Transverse colon (tissue), 3 donors: ENCODE results near the gene BEND3.

Experiments
- CTCF ChIP-seq, 5 experiments: fragments of 200-600 bp in 3 of 5; fragments of 450-650 bp in 2 of 5; sonication (generic) in 3 of 5; IDR thresholded peaks; 1 replicate in 2 of 5; 2 replicates in 3 of 5; pipeline ENCODE4 v1.5.1; 2016 to 2017; ENCODE audit warnings: antibody characterized with exemption in 5 of 5, inconsistent platforms in 3 of 5, mild to moderate bottlenecking in 2 of 5, moderate library complexity in 1 of 5
- POLR2A ChIP-seq: fragments of 450-650 bp; IDR thresholded peaks from one replicate; pipeline ENCODE4 v1.6.1; 2016; ENCODE audit warnings: antibody characterized with exemption, mild to moderate bottlenecking, moderate library complexity

DNA sequence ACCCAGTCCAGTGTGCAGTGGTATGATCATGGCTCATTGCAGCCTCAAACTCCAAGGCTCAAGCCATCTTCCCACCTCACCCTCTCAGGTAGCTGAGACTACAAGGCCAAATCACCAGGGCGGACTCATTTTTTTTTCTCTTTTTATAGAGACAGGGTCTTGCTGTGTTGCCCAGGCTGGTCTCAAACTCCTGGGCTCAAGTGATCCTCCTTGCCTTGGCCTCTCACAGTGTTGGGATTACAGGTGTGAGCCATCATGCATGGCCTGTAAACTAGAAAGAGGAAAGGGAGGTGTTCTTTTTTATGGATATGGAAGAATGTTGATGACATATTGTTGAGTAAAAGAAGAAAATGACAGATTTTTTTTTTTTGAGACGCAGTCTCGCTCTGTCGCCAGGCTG, 5.1 kb upstream of the BEND3 start:
- no peak for TF ChIP-seq CTCF (IDR thresholded peaks at IDR 0.05)
- no peak for TF ChIP-seq POLR2A
